ENCODE data around the gene RFX8. TPM values are rescaled to one million over a fixed set of nuclear protein-coding genes. Genes with fewer than 3 reads are reported as not detected.

RFX8 gene
- total and polyA plus RNA-seq, 2 of the 4 experiments (the other 2 are of a cell fraction): 2.9 to 5.3 TPM

GRCh38 chr2:101415884-101416283 is 59.0 kb downstream of the RFX8 start:
- no peak overlapping the region for H2AK5ac ChIP-seq (ENCODE audit: low read depth, low read length)
- H3K4me1 ChIP-seq (ENCODE audit: control insufficient read depth, insufficient read depth, low read length): no peaks in the 10 kb centered on the region
- in situ Hi-C loops (cut with MboI; ENCODE audit: low sequenced_read_pairs): no loop called here
- H3K56ac ChIP-seq (ENCODE audit: extremely low read depth, insufficient read depth, low read length): no peak overlapping the region
- no peak overlapping the region for H2BK5ac ChIP-seq (ENCODE audit: low read depth, low read length, poor library complexity, severe bottlenecking)
- H3K27ac ChIP-seq (ENCODE audit: insufficient read depth, low read length): no peak overlapping the region
- H2AK9ac ChIP-seq (replicated peaks; ENCODE audit: low read depth, low read length, poor library complexity): no peak overlapping the region
- no peak for TF ChIP-seq SMC3 (IDR thresholded peaks at IDR 0.05; ENCODE audit: low read depth, low read length)
- TF ChIP-seq BHLHE40 (IDR thresholded peaks at IDR 0.05; ENCODE audit: low read depth, low read length): no peak
- no peak for TF ChIP-seq RAD21 (IDR thresholded peaks at IDR 0.05; ENCODE audit: low read length)
- no peak overlapping the region for H2BK120ac ChIP-seq (ENCODE audit: low read depth, low read length)
- H3K14ac ChIP-seq (replicated peaks; ENCODE audit: low read depth, low read length): no peak overlapping the region
- intact Hi-C loops (cut with micrococcal nuclease): loop anchor here (5.0 kb wide), 1 partner anchor 336 kb away; no protein-coding TSS in a partner anchor
- H3K9me3 ChIP-seq (ENCODE audit: control insufficient read depth, insufficient read depth, low read length): no peaks in the 10 kb centered on the region
- BruUV-seq (replicated peaks): no TSS peak
- H3K9me1 ChIP-seq (ENCODE audit: insufficient read depth, low read length): no peaks in the 10 kb centered on the region; the same call in 1 of the 2 replicates
- no peak for ATAC-seq (ENCODE audit: low read depth)
- no peak overlapping the region for H3K23ac ChIP-seq (ENCODE audit: low read depth, low read length)
- H3K18ac ChIP-seq (ENCODE audit: low read depth, low read length): no peak overlapping the region
- CTCF ChIA-PET: no interaction called here
- H4K5ac ChIP-seq (ENCODE audit: low read depth, low read length): no peak overlapping the region
- H3K36me3 ChIP-seq (ENCODE audit: control insufficient read depth, insufficient read depth, low read length): no peaks in the 10 kb centered on the region
- no peak overlapping the region for H3K4me3 ChIP-seq (ENCODE audit: insufficient read depth, low read depth, low read length)
- dilution Hi-C loops (cut with HindIII; ENCODE audit: low sequenced_read_pairs, unreplicated experiment): no loop called here
- H3K4me2 ChIP-seq (ENCODE audit: low read depth, low read length): no peak overlapping the region
- no peak overlapping the region for H2AFZ ChIP-seq (replicated peaks; ENCODE audit: low read length, poor library complexity)
- WGBS, 2 experiments (ENCODE audit: extremely low coverage in 2 of 2, insufficient read length in 1 of 2): 67% methylated on average over 1 of the region's 3 CpGs; no CpG with 5 or more reads in 1 of the 2 experiments
- peaks cover 4% of the 10 kb centered on the region; the same call in 1 of the 2 replicates for H4K20me1 ChIP-seq (ENCODE audit: insufficient read depth, low read length)
- H2BK20ac ChIP-seq (ENCODE audit: low read depth, low read length): no peak overlapping the region
- H3K27me3 ChIP-seq (ENCODE audit: control insufficient read depth, insufficient read depth, low read length): no peaks in the 10 kb centered on the region
- no peak overlapping the region for H2BK15ac ChIP-seq (ENCODE audit: low read depth, low read length)
- H4K91ac ChIP-seq (ENCODE audit: insufficient read depth, low read depth, low read length): no peak overlapping the region
- DNase-seq: no peak
- no peak overlapping the region for H4K8ac ChIP-seq (ENCODE audit: low read depth in 2 of 2, low read length in 2 of 2)
- no peak overlapping the region for H3K9ac ChIP-seq (ENCODE audit: low read depth, low read length)
- H3K4ac ChIP-seq (ENCODE audit: low read depth, low read length): no peak overlapping the region
- H3K79me1 ChIP-seq (ENCODE audit: low read depth in 1 of 2, low read length in 2 of 2): peaks cover 0 to 15% of the 10 kb centered on the region in 2 experiments; a peak in 2 of 4 replicates
- POLR2A ChIA-PET (ENCODE audit: unreplicated experiment): no interaction called here

All from IMR-90 (cell line).